ENCODE data around the gene PIK3R6. TPM values are rescaled to one million over a fixed set of nuclear protein-coding genes. Genes with fewer than 3 reads are reported as not detected.

Gene PIK3R6
- total RNA-seq, 2 donors from 2014 or later = 0.66 TPM; not detected in 1

DNA sequence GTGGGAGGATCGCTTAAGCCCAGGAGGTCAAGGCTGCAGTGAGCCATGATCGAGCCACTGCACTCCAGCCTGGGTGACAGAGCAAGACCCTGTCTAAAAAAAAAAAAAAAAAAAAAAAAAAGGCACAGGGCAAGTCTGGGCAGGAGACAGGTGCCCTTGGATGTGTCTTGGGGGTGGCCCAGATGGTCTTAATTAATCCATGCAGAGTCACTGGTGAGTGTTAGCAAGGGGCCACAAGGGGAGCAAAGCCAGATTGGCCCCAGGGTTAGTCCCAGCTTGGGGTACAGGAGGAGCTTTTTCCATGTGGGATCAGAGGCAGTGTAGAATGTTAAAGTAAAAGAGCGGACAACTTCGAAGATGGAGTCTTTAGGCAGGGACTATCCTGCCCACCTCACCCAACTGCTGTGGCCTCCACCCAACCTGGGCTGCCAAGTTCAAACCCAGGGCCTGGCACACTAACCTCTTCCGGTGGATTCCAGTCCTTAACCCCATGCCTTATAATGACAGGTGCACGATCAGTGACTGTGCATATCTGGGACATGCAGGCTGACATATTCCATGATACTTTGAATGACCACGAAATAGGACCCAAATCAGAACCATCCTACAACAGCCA lies 36.1 kb downstream of the PIK3R6 start:
- no peaks in the 10 kb centered on the region for H3K27me3 ChIP-seq
- 77 to 83% methylated on average over 7 of the region's 7 CpGs for WGBS, 2 donors
- TF ChIP-seq, protein P1, sequence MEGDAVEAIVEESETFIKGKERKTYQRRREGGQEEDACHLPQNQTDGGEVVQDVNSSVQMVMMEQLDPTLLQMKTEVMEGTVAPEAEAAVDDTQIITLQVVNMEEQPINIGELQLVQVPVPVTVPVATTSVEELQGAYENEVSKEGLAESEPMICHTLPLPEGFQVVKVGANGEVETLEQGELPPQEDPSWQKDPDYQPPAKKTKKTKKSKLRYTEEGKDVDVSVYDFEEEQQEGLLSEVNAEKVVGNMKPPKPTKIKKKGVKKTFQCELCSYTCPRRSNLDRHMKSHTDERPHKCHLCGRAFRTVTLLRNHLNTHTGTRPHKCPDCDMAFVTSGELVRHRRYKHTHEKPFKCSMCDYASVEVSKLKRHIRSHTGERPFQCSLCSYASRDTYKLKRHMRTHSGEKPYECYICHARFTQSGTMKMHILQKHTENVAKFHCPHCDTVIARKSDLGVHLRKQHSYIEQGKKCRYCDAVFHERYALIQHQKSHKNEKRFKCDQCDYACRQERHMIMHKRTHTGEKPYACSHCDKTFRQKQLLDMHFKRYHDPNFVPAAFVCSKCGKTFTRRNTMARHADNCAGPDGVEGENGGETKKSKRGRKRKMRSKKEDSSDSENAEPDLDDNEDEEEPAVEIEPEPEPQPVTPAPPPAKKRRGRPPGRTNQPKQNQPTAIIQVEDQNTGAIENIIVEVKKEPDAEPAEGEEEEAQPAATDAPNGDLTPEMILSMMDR (IDR thresholded peaks at IDR 0.05) = no peak
- TF ChIP-seq POLR2A (IDR thresholded peaks at IDR 0.05) = no peak
- no peak for DNase-seq
- no peak overlapping the region for H3K27ac ChIP-seq
- ATAC-seq = no peak
- H3K9me3 ChIP-seq = no peaks in the 10 kb centered on the region
- intact Hi-C loops (cut with DNase I) = no loop called here
- no peak overlapping the region for H3K4me3 ChIP-seq
- no peaks in the 10 kb centered on the region for H3K36me3 ChIP-seq (replicated peaks in 1 of 2; ENCODE audit: insufficient read depth in 1 of 2, low read depth in 2 of 2)
- H3K4me1 ChIP-seq = no peaks in the 10 kb centered on the region

DNA sequence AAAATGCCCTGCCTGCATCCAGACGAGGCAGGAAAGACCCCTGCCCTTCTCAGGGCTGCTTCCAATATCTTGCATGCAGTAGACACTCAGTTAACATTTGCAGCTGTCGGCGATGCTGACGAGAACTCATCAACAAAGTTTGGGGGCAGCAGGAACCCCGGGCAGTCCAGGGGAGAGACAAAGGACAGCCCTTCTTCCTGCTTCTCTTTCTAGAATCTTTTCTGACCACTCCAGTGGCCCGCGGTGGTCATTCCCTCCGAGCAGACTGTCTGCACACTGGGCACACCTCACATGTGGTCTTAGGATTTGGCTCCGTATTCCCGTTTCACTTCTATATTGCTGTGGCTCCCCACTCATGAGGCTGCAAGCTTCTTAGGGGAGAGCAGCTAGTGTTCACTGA lies 37.3 kb downstream of the PIK3R6 start:
- Histone ChIP-seq H3K4me1 (no peaks in the 10 kb centered on the region), H3K27me3 (no peaks in the 10 kb centered on the region), H3K9me3 (no peaks in the 10 kb centered on the region), H3K27ac (no peak overlapping the region), H3K4me3 (no peak overlapping the region), H3K36me3 (replicated peaks in 1 of 2; ENCODE audit: insufficient read depth in 1 of 2, low read depth in 2 of 2) (no peaks in the 10 kb centered on the region)
- DNase-seq (no peak), ATAC-seq (no peak)
- 74 to 80% methylated on average over 10 of the region's 10 CpGs for WGBS, 2 donors
- intact Hi-C loops (cut with DNase I) = no loop called here
- no peak for TF ChIP-seq POLR2A (IDR thresholded peaks at IDR 0.05)
- TF ChIP-seq, protein P1 (IDR thresholded peaks at IDR 0.05) = no peak

GRCh38 chr17:8829036-8829941 lies 38.2 kb downstream of the PIK3R6 start:
- TF ChIP-seq POLR2A (IDR thresholded peaks at IDR 0.05) = no peak
- TF ChIP-seq, protein P1 (IDR thresholded peaks at IDR 0.05) = no peak
- H3K4me3 ChIP-seq = no peak overlapping the region

GRCh38 chr17:8828517-8828875 lies 39.0 kb downstream of the PIK3R6 start:
- Histone ChIP-seq H3K27me3 (no peaks in the 10 kb centered on the region), H3K4me3 (no peak overlapping the region), H3K4me1 (no peaks in the 10 kb centered on the region), H3K27ac (no peak overlapping the region), H3K9me3 (no peaks in the 10 kb centered on the region), H3K36me3 (replicated peaks in 1 of 2; ENCODE audit: insufficient read depth in 1 of 2, low read depth in 2 of 2) (no peaks in the 10 kb centered on the region)
- DNase-seq (no peak), ATAC-seq (no peak)
- TF ChIP-seq, protein P1 (IDR thresholded peaks at IDR 0.05) = no peak
- TF ChIP-seq POLR2A (IDR thresholded peaks at IDR 0.05) = no peak
- 48 to 81% methylated on average over 4 to 20 of the region's 20 CpGs for WGBS, 2 donors
- intact Hi-C loops (cut with DNase I) = no loop called here

More at GRCh38 chr17:8829036-8829941, 38.2 kb downstream of the PIK3R6 start:
- Histone ChIP-seq H3K27ac (no peak overlapping the region), H3K9me3 (no peaks in the 10 kb centered on the region), H3K27me3 (no peaks in the 10 kb centered on the region), H3K4me1 (no peaks in the 10 kb centered on the region), H3K36me3 (replicated peaks in 1 of 2; ENCODE audit: insufficient read depth in 1 of 2, low read depth in 2 of 2) (no peaks in the 10 kb centered on the region)
- intact Hi-C loops (cut with DNase I) = no loop called here
- ATAC-seq (no peak), DNase-seq (no peak)
- 72 to 79% methylated on average over 16 of the region's 16 CpGs for whole genome bisulfite sequencing, 2 donors
